Cardiac fibroblast (primary cell): ENCODE results near the gene C5AR2.
A peak's percentile ranks its signal among the peaks of the same experiment; 100 is the strongest.
"Not testable (repeated sequence)": the region's sequence is repeated elsewhere in the genome, so short reads cannot be mapped to it uniquely, and the experiment has no call there.

Experiments used
- DNase-seq, 2 donors: peaks; one replicate each; pipeline versions ENCODE4 v3.0.0 to v3.0.0-alpha.2; 2010; ENCODE audit warnings: low read depth in 2 of 2
- H3K4me3 ChIP-seq, 2 donors: replicated peaks in 1 of 2; 1 replicate in 1 of 2; 2 replicates in 1 of 2; pipeline ENCODE4 v1.5.1; 2011; ENCODE audit warnings: low read depth in 2 of 2, low read length in 2 of 2, mild to moderate bottlenecking in 2 of 2, moderate library complexity in 1 of 2
- CTCF ChIP-seq: IDR thresholded peaks from one replicate; pipeline ENCODE4 v1.5.1; 2011; ENCODE audit warnings: low read depth, mild to moderate bottlenecking, low read length, inconsistent platforms

C5AR2 gene

GRCh38 chr19:47381653-47382279 lies 49.8 kb downstream of the C5AR2 start:
- no peak for DNase-seq
- no peak overlapping the region for H3K4me3 ChIP-seq
- no peak for TF ChIP-seq CTCF

GRCh38 chr19:47383890-47384289 lies 51.9 kb downstream of the C5AR2 start:
- DNase-seq, H3K4me3 ChIP-seq: not testable (repeated sequence)

- H3K4me3 ChIP-seq, DNase-seq: not testable (repeated sequence)
Measured at GRCh38 chr19:47384533-47384932, 52.6 kb downstream of the C5AR2 start.

- not testable (repeated sequence) for H3K4me3 ChIP-seq
Measured at GRCh38 chr19:47386582-47386981, 54.6 kb downstream of the C5AR2 start.

DNA sequence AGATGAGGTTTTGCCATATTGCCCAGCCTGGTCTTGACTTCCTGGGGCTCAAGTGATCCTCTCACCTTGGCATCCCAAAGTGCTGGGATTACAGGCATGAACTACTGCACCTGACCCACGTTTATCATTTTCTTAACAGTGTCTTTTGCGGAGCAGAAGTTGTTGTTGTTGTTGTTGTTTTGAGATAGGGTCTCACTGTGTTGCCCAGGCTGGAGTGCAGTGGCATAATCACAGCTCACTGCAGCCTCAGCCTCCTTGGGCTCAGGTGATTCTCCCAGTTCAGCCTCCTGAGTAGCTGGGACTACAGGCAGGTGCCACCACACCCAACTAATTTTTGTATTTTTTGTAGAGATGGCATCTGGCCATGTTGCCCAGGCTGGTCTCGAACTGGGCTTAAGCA lies 55.6 kb downstream of the C5AR2 start:
- H3K4me3 ChIP-seq, DNase-seq: not testable (repeated sequence)

More at GRCh38 chr19:47386582-47386981, 54.6 kb downstream of the C5AR2 start:
- DNase-seq = not testable (repeated sequence)

GRCh38 chr19:47388721-47389120 lies 56.7 kb downstream of the C5AR2 start:
- not testable (repeated sequence) for H3K4me3 ChIP-seq, DNase-seq

DNA sequence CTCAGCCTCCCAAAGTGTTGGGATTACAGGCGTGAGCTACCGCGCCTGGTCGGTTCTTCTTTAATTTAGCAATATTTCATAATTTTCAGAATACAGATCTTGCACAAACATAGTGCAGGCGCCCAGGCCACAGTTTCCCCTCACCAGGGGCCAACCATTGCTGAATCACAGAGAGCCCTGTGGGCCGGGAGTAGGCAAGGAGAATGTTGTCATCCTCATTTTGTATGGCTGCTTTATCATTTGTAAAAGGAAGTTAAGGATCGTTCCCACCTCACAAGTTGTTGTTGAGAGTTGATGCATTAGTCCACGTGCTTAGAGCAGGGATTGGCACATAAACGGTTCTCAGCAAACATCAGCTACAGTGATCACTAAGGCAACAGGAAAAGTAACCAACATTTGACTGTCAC lies 57.2 kb downstream of the C5AR2 start:
- peak in 1 of 2 donors; percentile 20 for DNase-seq
- no peak overlapping the region for H3K4me3 ChIP-seq
- no peak for TF ChIP-seq CTCF

- DNase-seq = no peak
- no peak for TF ChIP-seq CTCF
- H3K4me3 ChIP-seq = no peak overlapping the region
Measured at GRCh38 chr19:47390533-47391488, 58.8 kb downstream of the C5AR2 start.

DNA sequence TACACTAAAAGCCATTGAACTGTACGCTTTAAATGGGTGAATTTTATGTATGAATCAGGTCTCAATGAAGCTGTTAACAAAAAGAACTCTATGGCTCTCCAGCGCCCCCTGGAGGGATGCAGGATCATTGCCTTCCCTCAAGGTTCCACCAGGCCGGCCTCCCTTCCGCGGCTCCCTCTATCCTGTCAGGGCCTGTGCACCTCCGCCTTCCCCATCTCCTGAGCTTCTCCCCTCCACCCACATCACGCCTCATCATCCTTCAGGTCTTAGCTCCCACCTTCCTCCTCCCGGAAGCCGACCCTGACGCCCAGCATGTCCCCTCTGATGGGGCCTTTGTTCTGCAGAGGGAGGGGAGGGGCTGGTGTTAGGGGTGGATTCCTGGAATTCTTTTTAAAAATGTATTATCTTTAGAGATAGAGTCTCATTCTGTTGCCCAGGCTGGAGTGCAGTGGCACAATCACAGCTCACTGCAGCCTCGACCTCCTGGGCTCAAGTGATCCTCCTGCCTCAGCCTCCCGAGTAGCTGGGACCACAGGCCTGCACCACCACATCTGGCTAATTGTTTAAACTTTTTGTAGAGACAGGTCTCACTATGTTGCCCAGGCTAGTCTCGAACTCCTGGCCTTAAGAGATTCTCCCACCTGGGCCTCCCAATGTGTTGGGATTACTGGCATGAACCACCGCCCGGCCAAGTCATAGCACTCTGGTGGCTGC lies 59.7 kb downstream of the C5AR2 start:
- H3K4me3 ChIP-seq = no peak overlapping the region
- peak; percentile 78 to 84 for DNase-seq
- TF ChIP-seq CTCF = peak; percentile 93
